Right forelimb (tissue), 1 donor: ENCODE measurements around the gene CHST3.

Experiments used
- DNase-seq: peaks from one replicate; pipeline ENCODE4 v3.0.0-alpha.2; 2018

CHST3 gene

GRCh38 chr10:71995449-71995848, 31.3 kb downstream of the CHST3 start:
- no peak for DNase-seq

GRCh38 chr10:71995887-71996575, 31.8 kb downstream of the CHST3 start:
- DNase-seq: no peak

GRCh38 chr10:71996592-71997371, 32.6 kb downstream of the CHST3 start:
- no peak for DNase-seq

- no peak for DNase-seq
Measured at GRCh38 chr10:71998119-71998839, 34.1 kb downstream of the CHST3 start.

GRCh38 chr10:71998840-71999194, 34.6 kb downstream of the CHST3 start:
- no peak for DNase-seq

GRCh38 chr10:71999360-72000072, 35.3 kb downstream of the CHST3 start:
- DNase-seq: peak; percentile 90

GRCh38 chr10:72000073-72001032, 36.2 kb downstream of the CHST3 start:
- DNase-seq: no peak

GRCh38 chr10:72001033-72001395, 36.8 kb downstream of the CHST3 start:
- DNase-seq: no peak

- DNase-seq: no peak
Measured at GRCh38 chr10:72002354-72003295, 38.4 kb downstream of the CHST3 start.

GRCh38 chr10:72006026-72006425, 41.8 kb downstream of the CHST3 start:
- no peak for DNase-seq

- DNase-seq: no peak
Measured at GRCh38 chr10:72007246-72007892, 43.2 kb downstream of the CHST3 start.

GRCh38 chr10:72008096-72008981, 44.1 kb downstream of the CHST3 start:
- DNase-seq: no peak

- no peak for DNase-seq
Measured at GRCh38 chr10:72009051-72009424, 44.8 kb downstream of the CHST3 start.

GRCh38 chr10:72009425-72010081, 45.4 kb downstream of the CHST3 start:
- peak; percentile 82 for DNase-seq

GRCh38 chr10:72010234-72010973, 46.2 kb downstream of the CHST3 start:
- no peak for DNase-seq

- DNase-seq: no peak
Measured at GRCh38 chr10:72011016-72011415, 46.8 kb downstream of the CHST3 start.

- no peak for DNase-seq
Measured at GRCh38 chr10:72011468-72011867, 47.3 kb downstream of the CHST3 start.

- DNase-seq: no peak
Measured at GRCh38 chr10:72011976-72012512, 47.8 kb downstream of the CHST3 start.
